ENCODE measurements around the gene VPS45.
"Not testable (repeated sequence)": the region's sequence is repeated elsewhere in the genome, so short reads cannot be mapped to it uniquely, and the experiment has no call there.

VPS45 gene, protein sequence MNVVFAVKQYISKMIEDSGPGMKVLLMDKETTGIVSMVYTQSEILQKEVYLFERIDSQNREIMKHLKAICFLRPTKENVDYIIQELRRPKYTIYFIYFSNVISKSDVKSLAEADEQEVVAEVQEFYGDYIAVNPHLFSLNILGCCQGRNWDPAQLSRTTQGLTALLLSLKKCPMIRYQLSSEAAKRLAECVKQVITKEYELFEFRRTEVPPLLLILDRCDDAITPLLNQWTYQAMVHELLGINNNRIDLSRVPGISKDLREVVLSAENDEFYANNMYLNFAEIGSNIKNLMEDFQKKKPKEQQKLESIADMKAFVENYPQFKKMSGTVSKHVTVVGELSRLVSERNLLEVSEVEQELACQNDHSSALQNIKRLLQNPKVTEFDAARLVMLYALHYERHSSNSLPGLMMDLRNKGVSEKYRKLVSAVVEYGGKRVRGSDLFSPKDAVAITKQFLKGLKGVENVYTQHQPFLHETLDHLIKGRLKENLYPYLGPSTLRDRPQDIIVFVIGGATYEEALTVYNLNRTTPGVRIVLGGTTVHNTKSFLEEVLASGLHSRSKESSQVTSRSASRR

GRCh38 chr1:150067184-150068108, at the start of gene VPS45:
VPS45 (plus strand) TSS chr1:150067776; CDS start chr1:150067858, 82 bp downstream.
- DNase-seq, result peak; percentile 86

DNA sequence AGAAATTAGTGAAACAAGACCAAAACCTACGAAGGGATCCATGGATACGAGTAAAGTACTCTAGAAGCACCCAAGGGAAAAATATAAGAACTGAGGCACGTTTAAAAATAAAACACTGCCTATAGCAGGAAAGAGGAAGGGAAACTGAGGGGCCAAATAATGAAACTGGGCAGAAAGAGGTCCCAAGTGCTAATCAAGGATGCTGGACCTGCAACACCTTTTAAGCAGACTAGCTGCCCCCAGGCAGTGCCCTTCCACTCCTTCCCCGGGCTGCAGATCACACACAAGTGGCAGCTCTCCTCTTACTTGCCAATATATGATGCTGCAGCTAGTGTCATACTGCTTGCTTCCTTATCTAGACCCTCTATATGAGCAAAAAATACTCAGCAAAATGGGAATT, 49.4 kb upstream of the VPS45 start:
- no peak for DNase-seq

DNA sequence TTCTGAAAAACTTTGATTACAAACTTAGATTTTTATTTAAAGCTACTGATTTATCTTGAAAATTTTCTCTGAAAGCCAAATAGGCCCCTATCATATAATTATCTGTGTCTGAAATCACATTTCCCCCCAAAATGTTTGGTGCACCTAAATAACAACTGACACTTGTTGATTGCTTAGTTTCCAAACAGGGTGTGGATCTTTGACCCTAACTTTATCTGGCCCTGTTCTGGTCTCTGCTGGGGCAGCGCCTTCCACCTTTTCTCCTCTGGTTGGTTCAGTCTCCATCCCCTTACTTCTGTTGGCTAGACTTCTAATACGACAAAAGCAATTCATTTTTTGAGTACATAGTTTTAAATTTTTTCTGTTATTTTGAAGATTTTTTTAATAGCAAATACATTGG, 46.9 kb upstream of the VPS45 start:
- no peak for DNase-seq

- no peak for DNase-seq
Observed at GRCh38 chr1:150021191-150021694, 46.3 kb upstream of the VPS45 start.

- no peak for DNase-seq
Observed at GRCh38 chr1:150022357-150022756, 45.2 kb upstream of the VPS45 start.

DNA sequence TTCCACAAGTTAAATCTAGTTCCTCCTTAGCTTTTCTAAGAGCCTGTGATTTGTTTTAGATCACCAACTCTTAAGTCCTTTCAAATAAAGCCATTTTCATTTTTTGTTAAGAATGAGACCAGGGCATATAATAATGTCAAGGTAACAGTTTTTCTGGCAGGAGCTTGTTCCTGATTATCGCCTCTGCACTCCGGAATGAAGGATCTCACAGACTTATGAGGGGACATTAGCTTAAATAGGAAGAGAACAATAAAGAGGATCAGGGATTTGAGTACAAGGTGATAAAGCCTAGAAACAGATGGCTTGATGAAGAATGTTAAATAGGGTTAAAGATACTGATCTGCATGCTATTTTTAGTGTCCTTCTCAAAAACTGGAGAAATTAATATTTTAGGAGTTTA, 43.4 kb upstream of the VPS45 start:
- no peak for DNase-seq

DNA sequence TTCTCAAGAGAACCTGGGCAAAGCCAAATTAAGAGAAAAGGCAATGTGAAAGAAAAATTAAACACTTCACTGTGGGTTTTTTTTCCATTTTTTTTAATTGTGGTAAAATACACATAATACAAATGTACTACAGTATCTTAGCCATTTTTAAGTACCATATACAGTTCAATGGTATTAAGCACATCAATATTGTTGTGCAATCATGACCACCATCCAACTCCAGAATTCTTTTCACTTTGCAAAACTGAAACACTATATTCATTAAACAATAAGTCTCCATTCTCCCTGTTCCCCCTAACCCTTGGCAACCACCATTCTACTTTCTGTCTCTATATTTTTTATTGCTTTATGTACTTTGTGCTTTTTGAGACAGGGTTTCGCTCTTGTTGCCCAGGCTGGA, 39.3 kb upstream of the VPS45 start:
- DNase-seq, result no peak

DNA sequence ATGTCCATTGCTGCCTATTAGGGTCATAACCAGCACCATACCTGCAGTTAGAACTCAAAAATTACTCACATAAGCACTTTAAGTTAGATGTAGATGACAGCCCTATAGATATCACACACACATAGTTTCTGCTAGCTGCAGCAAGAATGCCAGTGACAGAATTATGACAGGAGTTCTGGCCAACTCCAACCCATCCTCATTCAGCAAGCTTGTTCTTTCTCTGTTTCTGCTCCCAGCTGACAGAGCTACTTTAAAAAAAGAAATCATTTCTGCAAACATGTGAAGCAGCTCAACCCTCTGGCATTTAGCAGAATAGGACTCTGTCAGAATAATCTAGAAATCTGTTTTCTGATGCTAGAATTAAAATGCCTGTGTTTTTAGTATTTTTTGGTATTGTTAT, 33.2 kb upstream of the VPS45 start:
- no peak for DNase-seq

- no peak for DNase-seq
Observed at GRCh38 chr1:150049926-150050325, 17.6 kb upstream of the VPS45 start.

- no peak for DNase-seq
Observed at GRCh38 chr1:150051089-150051373, 16.5 kb upstream of the VPS45 start.

DNA sequence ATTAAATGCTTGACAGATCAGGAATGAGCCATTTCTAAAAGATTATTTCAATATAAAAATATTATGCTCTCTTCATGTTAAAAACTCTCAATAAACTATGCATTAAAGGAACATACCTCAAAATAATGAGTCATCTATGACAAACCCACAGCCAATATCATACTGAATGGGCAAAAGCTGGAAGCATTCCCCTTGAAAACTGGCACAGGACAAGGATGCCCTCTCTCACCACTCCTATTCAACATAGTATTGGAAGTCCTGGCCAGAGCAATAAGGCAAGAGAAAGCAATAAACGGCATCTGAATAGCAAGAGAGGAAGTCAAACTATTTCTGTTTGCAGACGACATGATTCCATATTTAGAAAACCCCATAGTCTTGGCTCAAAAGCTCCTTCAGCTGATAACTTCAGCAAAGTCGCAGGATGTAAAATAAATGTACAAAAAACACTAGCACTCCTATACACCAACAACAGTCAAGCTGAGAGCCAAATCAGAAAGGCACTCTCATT, 15.6 kb upstream of the VPS45 start:
- DNase-seq, result not testable (repeated sequence)

GRCh38 chr1:150053926-150054325, 13.7 kb upstream of the VPS45 start:
- no peak for DNase-seq

GRCh38 chr1:150055507-150055906, 12.1 kb upstream of the VPS45 start:
- not testable (repeated sequence) for DNase-seq

DNA sequence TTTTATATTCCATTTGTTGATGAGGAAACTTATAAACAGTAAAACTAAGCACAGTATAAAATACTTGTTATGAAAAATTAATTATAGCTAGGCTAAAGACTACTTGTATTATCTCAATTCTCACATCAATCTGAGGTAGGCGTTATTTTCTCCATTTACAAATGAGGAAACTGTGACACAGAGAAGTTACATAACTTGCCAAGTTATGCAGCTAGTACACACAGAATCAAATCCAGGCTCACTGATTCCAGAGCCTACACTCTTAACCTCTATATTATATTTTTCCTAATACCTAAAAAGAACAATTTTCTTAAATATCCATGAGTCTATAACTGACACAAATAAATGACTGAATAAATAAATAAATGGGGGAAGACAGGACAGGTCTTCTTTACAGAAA, 11.2 kb upstream of the VPS45 start:
- DNase-seq, result no peak

DNA sequence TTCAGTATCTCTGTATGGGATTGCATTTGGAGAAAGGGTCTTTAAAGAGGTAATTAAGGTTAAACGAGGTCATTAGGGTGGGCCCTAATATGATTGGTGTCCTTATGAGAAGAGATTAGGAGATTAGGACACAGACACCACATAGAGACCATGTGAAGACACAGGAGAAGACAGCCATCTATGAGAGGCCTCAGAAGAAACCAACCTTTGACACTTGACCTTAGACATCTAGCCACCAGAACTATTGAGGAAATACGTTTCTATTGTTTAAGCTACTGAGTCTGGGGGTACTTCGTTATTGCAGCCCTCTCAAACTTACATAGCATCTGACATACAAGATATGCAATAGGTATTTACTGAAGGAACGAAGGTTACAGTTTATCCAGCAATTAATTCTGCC, 7.3 kb upstream of the VPS45 start:
- no peak for DNase-seq

GRCh38 chr1:150061632-150062101, 5.9 kb upstream of the VPS45 start:
- no peak for DNase-seq

GRCh38 chr1:150062113-150062512, 5.5 kb upstream of the VPS45 start:
- DNase-seq, result no peak

DNA sequence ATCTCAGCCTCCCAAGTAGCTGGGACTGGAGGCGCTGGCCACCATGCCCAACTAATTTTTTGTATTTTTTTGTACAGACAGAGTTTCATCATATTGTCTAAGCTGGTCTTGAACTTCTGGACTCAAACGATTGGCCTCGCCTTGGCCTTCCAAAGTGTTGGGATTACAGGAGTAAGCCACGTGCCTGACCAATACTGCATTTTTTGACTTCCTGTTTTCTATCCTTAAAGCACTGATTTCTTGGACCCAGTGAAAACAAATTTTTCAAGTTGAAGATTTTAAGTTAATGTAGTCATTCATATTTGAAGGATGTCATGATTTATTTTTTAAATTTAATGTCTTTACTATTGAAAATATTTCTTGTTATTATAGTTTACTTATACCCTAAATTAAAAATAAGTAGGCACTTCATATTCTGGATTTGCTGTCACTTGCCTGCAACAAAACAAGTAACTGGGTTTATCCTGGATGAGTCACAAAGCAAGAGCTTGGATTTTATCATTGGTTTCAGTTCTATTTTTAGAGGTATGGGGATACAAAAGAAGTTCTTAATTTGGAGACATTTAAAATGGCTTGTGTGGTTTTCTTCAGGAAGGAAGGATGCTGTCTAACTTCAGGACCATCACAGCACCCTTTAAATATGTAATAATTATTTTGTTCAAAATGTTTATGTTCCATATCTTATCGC, 2.2 kb upstream of the VPS45 start:
- DNase-seq, result no peak

GRCh38 chr1:150066328-150066727, 1.2 kb upstream of the VPS45 start:
- DNase-seq, result no peak

DNA sequence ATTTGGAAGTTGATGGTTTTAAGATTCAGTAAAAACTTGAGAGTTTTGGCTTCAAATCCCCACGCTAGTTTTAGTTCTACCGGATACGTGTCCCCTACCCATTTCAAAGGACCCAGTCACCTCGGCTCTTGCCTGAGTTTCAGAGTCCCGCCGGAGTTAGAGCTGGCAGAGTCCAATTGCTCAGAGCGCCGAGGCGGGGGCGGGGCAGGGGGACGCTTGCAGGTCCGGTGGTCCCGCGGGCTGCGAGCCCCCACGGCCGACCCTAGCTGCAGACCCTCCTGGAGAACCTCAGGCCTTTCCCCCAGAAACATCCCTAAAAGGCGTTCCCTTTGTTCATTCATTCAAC, 765 bp upstream of the VPS45 start:
- peak; percentile 34 for DNase-seq

- no peak for DNase-seq
Observed at GRCh38 chr1:150068109-150068435, 496 bp downstream of the VPS45 start.

DNA sequence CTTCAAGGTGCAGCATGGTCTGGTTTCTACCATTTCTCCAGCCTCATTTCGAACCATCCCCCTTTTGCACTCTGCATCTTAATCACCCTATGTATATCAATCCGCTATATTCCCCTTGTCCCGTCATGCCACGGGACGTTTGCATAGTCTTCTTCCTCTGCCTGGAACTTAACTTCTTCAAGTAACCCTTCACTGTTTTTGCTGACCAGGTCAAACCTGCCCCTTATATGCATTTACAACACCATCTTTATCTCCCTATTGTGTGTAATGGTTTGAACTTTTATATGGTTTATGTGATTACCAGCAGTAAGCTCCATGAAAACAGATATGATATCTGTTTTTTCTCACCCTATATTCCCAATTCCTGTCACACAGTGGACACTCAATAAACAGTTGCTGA, 2.3 kb downstream of the VPS45 start:
- no peak for DNase-seq

GRCh38 chr1:150072959-150073358, 5.4 kb downstream of the VPS45 start:
- no peak for DNase-seq

Measured in activated naive CD4-positive, alpha-beta T cell treated with Interleukin-2 at 50 U/mL for 16 hours (primary cell).